HG03139 (cell line): ENCODE measurements around the gene TMEM169.

Experiments used
- ATAC-seq: cut with Tn5 transposase; IDR thresholded peaks from one replicate; pipeline ENCODE4 v1.9.1; 2021; ENCODE audit not compliant: unreplicated experiment

TMEM169 gene

GRCh38 chr2:216081487-216082116 is at the start of gene TMEM169, which contains the start of gene PECR:
Gene TMEM169, plus strand, starts transcription at chr2:216081919. Its CDS starts 14,045 bp downstream, at chr2:216095964.
Gene PECR, minus strand, starts transcription at chr2:216081809. Its CDS starts 68 bp downstream, at chr2:216081741.
- ATAC-seq = peak; percentile 96

GRCh38 chr2:216031960-216032689 is 49.6 kb upstream of the TMEM169 start:
- peak; percentile 76 for ATAC-seq

- no peak for ATAC-seq
Measured at GRCh38 chr2:216033403-216033802, 48.3 kb upstream of the TMEM169 start.

GRCh38 chr2:216034065-216034464 is 47.7 kb upstream of the TMEM169 start:
- ATAC-seq = peak; percentile 37

- no peak for ATAC-seq
Measured at GRCh38 chr2:216039918-216040317, 41.8 kb upstream of the TMEM169 start.

- no peak for ATAC-seq
Measured at GRCh38 chr2:216041438-216041837, 40.3 kb upstream of the TMEM169 start.

GRCh38 chr2:216043949-216044348 is 37.8 kb upstream of the TMEM169 start:
- ATAC-seq = no peak

GRCh38 chr2:216044883-216045486 is 36.7 kb upstream of the TMEM169 start:
- peak; percentile 79 for ATAC-seq

- ATAC-seq = no peak
Measured at GRCh38 chr2:216047397-216047796, 34.3 kb upstream of the TMEM169 start.

- no peak for ATAC-seq
Measured at GRCh38 chr2:216049452-216049851, 32.3 kb upstream of the TMEM169 start.

- no peak for ATAC-seq
Measured at GRCh38 chr2:216051350-216051749, 30.4 kb upstream of the TMEM169 start.

GRCh38 chr2:216052420-216052819 is 29.3 kb upstream of the TMEM169 start:
- no peak for ATAC-seq

- ATAC-seq = no peak
Measured at GRCh38 chr2:216055680-216056079, 26.0 kb upstream of the TMEM169 start.

GRCh38 chr2:216056739-216057138 is 25.0 kb upstream of the TMEM169 start:
- peak; percentile 32 for ATAC-seq

GRCh38 chr2:216057688-216058193 is 24.0 kb upstream of the TMEM169 start:
- peak; percentile 82 for ATAC-seq

GRCh38 chr2:216059233-216059834 is 22.4 kb upstream of the TMEM169 start:
- ATAC-seq = no peak

GRCh38 chr2:216064014-216064630 is 17.6 kb upstream of the TMEM169 start:
- no peak for ATAC-seq

GRCh38 chr2:216064665-216065064 is 17.1 kb upstream of the TMEM169 start:
- ATAC-seq = no peak

- ATAC-seq = no peak
Measured at GRCh38 chr2:216066230-216066629, 15.5 kb upstream of the TMEM169 start.

GRCh38 chr2:216069028-216069427 is 12.7 kb upstream of the TMEM169 start:
- ATAC-seq = no peak

GRCh38 chr2:216070195-216070594 is 11.5 kb upstream of the TMEM169 start:
- ATAC-seq = no peak
